Neuronal stem cell (in vitro differentiated cells): ENCODE results near the gene SOWAHA. TPM values are rescaled to one million over a fixed set of nuclear protein-coding genes. Genes with fewer than 3 reads are reported as not detected.

Experiments used
- DNase-seq: peaks from one replicate; pipeline ENCODE4 v3.0.0-alpha.2; 2013; ENCODE audit warnings: low spot score
- H2AFZ ChIP-seq: one replicate; pipeline ENCODE4 v1.6.1; 2013; ENCODE audit warnings: mild to moderate bottlenecking, low read length, inconsistent platforms
- H2AK5ac ChIP-seq: 2 replicates; pipeline ENCODE4 v1.6.1; 2013; ENCODE audit warnings: low read depth, mild to moderate bottlenecking, inconsistent platforms, low read length, moderate library complexity, mixed read lengths
- H2BK120ac ChIP-seq: 2 replicates; pipeline ENCODE4 v1.6.1; 2013; ENCODE audit warnings: low read depth, mild to moderate bottlenecking, inconsistent platforms, low read length, moderate library complexity, mixed read lengths
- H2BK12ac ChIP-seq: one replicate; pipeline ENCODE4 v1.6.1; 2013; ENCODE audit warnings: low read length, inconsistent platforms
- H2BK15ac ChIP-seq: 2 replicates; pipeline ENCODE4 v1.6.1; 2013; ENCODE audit warnings: mild to moderate bottlenecking, low read length, inconsistent platforms, mixed read lengths
- H2BK5ac ChIP-seq: one replicate; pipeline ENCODE4 v1.6.1; 2013; ENCODE audit warnings: inconsistent platforms, mild to moderate bottlenecking, low read length, moderate library complexity
- H3K14ac ChIP-seq: one replicate; pipeline ENCODE4 v1.6.1; 2013; ENCODE audit warnings: low read length, inconsistent platforms
- H3K18ac ChIP-seq: 2 replicates; pipeline ENCODE4 v1.6.1; 2013; ENCODE audit warnings: low read length, inconsistent platforms
- H3K23ac ChIP-seq: 2 replicates; pipeline ENCODE4 v1.6.1; 2013; ENCODE audit warnings: low read depth, mild to moderate bottlenecking, mixed read lengths, low read length, inconsistent platforms; ENCODE audit not compliant: poor library complexity
- H3K27ac ChIP-seq: replicated peaks from 3 replicates; pipeline ENCODE4 v1.5.1; 2013; ENCODE audit warnings: low read length, inconsistent platforms
- H3K27me3 ChIP-seq, 3 experiments: 2 replicates each; pipeline ENCODE4 v1.6.1; 2013; ENCODE audit warnings: low read length in 3 of 3, mild to moderate bottlenecking in 2 of 3, inconsistent platforms in 1 of 3, low read depth in 1 of 3, mixed read lengths in 1 of 3, moderate library complexity in 1 of 3; ENCODE audit not compliant: control insufficient read depth in 3 of 3, insufficient read depth in 3 of 3
- H3K36me3 ChIP-seq, 2 donors: replicated peaks in 1 of 2; 2 replicates each; pipeline ENCODE4 v1.6.1; 2013; ENCODE audit warnings: low read length in 2 of 2; ENCODE audit not compliant: control insufficient read depth in 2 of 2, insufficient read depth in 2 of 2
- H3K4ac ChIP-seq: 2 replicates; pipeline ENCODE4 v1.6.1; 2013; ENCODE audit warnings: inconsistent platforms, mild to moderate bottlenecking, low read length, moderate library complexity
- H3K4me1 ChIP-seq, 2 donors: 1 replicate in 1 of 2; 2 replicates in 1 of 2; pipeline ENCODE4 v1.6.1; 2013; ENCODE audit warnings: low read length in 2 of 2, low read depth in 1 of 2; ENCODE audit not compliant: control insufficient read depth in 2 of 2, insufficient read depth in 1 of 2
- H3K4me2 ChIP-seq: one replicate; pipeline ENCODE4 v1.6.1; 2013; ENCODE audit warnings: mild to moderate bottlenecking, low read length, inconsistent platforms; ENCODE audit not compliant: insufficient read depth, poor library complexity, severe bottlenecking
- H3K4me3 ChIP-seq, 2 donors: 2 replicates each; pipeline ENCODE4 v1.5.1; 2013; ENCODE audit warnings: low read length in 2 of 2, mild to moderate bottlenecking in 2 of 2, inconsistent platforms in 1 of 2, moderate library complexity in 1 of 2
- H3K79me1 ChIP-seq: one replicate; pipeline ENCODE4 v1.6.1; 2013; ENCODE audit warnings: low read depth, mild to moderate bottlenecking, inconsistent platforms, low read length, moderate library complexity
- H3K9ac ChIP-seq: one replicate; pipeline ENCODE4 v1.6.1; 2013; ENCODE audit warnings: mild to moderate bottlenecking, low read depth, low read length, inconsistent platforms; ENCODE audit not compliant: poor library complexity
- H3K9me3 ChIP-seq, 2 donors: replicated peaks in 1 of 2; 2 replicates each; pipeline versions ENCODE3 to v1.6.1; 2013; ENCODE audit warnings: low read length in 2 of 2, mild to moderate bottlenecking in 2 of 2, inconsistent platforms in 1 of 2, low read depth in 1 of 2, mixed read lengths in 1 of 2, moderate library complexity in 1 of 2; ENCODE audit not compliant: control insufficient read depth in 2 of 2, insufficient read depth in 1 of 2
- H4K8ac ChIP-seq: one replicate; pipeline ENCODE4 v1.6.1; 2013; ENCODE audit warnings: low read depth, mild to moderate bottlenecking, inconsistent platforms, low read length, moderate library complexity
- H4K91ac ChIP-seq: one replicate; pipeline ENCODE4 v1.6.1; 2013; ENCODE audit warnings: low read length, low read depth, mild to moderate bottlenecking, inconsistent platforms; ENCODE audit not compliant: poor library complexity
- WGBS, 2 donors: extraction: QIAGEN DNeasy Blood & Tissue Kit; methylation state at CpG; one replicate each; pipeline ENCODE4 v1.1.7; 2013; ENCODE audit warnings: missing lambda C conversion rate in 2 of 2, mixed read lengths in 1 of 2; ENCODE audit not compliant: insufficient read length in 2 of 2, insufficient replicate concordance in 1 of 2; ENCODE audit errors: extremely low coverage in 2 of 2; 5-methylcytosine and 5-hydroxymethylcytosine counted together
- polyA plus RNA-seq, 2 experiments: library from polyadenylated mRNA; stranded (reverse); fragments of 200-250 nt; gene quantifications; one replicate each; pipeline ENCODE4 v1.2.3, GENCODE V29; 2013

SOWAHA gene
- polyA plus RNA-seq (2013, experiment 1 of 2), result 0.03 TPM
- polyA plus RNA-seq (2013, experiment 2 of 2), result 0.01 TPM

DNA sequence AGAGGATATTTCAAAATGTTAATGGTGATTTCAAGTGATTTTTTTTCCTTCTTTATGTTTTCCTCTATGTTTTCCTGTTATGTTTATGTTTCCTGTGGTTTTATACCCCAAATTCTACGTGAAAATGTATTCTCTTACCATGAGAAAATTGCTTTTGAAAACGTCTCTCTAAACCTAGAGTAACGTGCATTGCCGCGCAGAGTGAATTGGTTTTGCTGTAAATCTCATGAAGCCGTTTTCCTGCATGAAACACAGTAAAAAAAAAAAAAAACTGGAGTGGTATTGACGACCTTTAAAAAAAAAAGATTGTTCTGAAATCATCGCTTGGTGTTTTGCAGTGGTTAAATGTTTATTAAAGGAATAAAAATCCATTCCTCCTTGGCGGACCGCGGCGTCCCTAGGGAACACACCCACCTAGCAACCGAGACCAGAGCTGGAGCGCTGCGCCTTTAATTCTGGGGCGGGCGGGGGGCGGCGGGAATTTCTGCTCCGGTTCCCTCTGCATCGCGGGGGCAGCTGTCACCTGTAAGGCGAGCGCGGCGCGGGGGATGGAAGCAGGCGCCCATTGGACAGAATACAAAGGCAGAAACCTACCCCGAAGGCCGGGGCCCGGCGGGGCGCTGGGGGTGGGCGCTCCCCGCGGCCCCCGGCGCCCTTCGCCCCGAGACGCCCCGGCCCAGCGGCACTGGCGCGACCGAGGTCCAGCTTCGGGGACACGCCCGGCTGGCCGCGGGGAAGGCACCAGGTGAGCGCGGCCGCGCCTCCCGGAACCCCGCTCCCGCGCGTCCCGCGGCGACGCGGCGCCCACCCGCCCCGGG is at the start of gene SOWAHA:
Gene SOWAHA (plus strand): TSS at position 522 of the 818 bp plus-strand sequence. CDS start 320 bp downstream, outside the sequence.
- no peak within 1 kb of the TSS for H3K27ac ChIP-seq
- H4K8ac ChIP-seq, result no peak within 1 kb of the TSS
- no peak within 1 kb of the TSS for H2BK12ac ChIP-seq
- peaks cover 6 to 8% of the 10 kb centered on the region in 2 donors for H3K9me3 ChIP-seq
- no peak within 1 kb of the TSS for H2BK15ac ChIP-seq
- no peak within 1 kb of the TSS for H2BK120ac ChIP-seq
- no peak within 1 kb of the TSS for H3K23ac ChIP-seq
- H3K79me1 ChIP-seq, result peaks cover 3% of the 10 kb centered on the region
- peak within 1 kb of the TSS; percentile 21 for H2AK5ac ChIP-seq
- no peak for DNase-seq
- H3K14ac ChIP-seq, result no peak within 1 kb of the TSS
- peak within 1 kb of the TSS in 1 of 2 donors; percentile 75 for H3K4me3 ChIP-seq
- H3K18ac ChIP-seq, result peak within 1 kb of the TSS; percentile 76
- H3K4ac ChIP-seq, result no peak within 1 kb of the TSS
- peaks cover 20 to 95% (median 42%) of the 10 kb centered on the region in 3 experiments for H3K27me3 ChIP-seq
- H3K4me2 ChIP-seq, result peak within 1 kb of the TSS; percentile 57
- H3K9ac ChIP-seq, result peak within 1 kb of the TSS; percentile 4
- H3K4me1 ChIP-seq, result peaks cover 0 to 2% of the 10 kb centered on the region in 2 donors
- no peak within 1 kb of the TSS for H4K91ac ChIP-seq
- peak within 1 kb of the TSS; percentile 89 for H2AFZ ChIP-seq
- no peak within 1 kb of the TSS for H2BK5ac ChIP-seq
- no CpG with 5 or more reads among the region's 68 CpGs for WGBS, 2 donors
- no peaks in the 10 kb centered on the region for H3K36me3 ChIP-seq

DNA sequence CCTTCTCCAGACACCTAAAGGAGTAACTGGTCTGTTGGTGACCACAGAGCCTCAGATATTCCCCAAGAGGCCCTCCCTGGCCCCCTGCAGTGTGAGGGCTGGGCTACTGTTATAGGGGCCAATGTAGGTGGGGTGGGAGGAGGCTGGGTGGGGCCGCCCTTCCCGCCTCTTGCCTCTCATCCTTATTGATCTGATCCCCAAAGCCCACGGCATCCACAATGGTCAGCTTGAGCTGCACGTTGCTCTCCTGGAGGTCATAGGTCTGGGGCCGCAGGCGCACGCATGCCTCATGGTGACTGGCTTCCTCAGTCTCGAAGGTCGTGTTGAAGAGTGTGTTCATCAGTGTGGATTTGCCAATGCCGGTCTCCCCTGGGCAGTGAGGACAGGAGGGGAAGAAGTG is 49.1 kb upstream of the SOWAHA start:
- H3K4me3 ChIP-seq, result no peak overlapping the region
- no peak overlapping the region for H2BK120ac ChIP-seq
- no peak overlapping the region for H2BK5ac ChIP-seq
- H2AK5ac ChIP-seq, result no peak overlapping the region
- H3K18ac ChIP-seq, result no peak overlapping the region
- no peaks in the 10 kb centered on the region for H3K9me3 ChIP-seq
- no peak overlapping the region for H3K23ac ChIP-seq
- H2BK15ac ChIP-seq, result no peak overlapping the region
- H3K79me1 ChIP-seq, result peaks cover 7% of the 10 kb centered on the region
- H3K4me2 ChIP-seq, result no peak overlapping the region
- no peak overlapping the region for H3K14ac ChIP-seq
- no peak overlapping the region for H3K4ac ChIP-seq
- no peak overlapping the region for H4K8ac ChIP-seq
- H3K27ac ChIP-seq, result no peak overlapping the region
- H3K4me1 ChIP-seq, result no peaks in the 10 kb centered on the region
- H3K36me3 ChIP-seq, result peaks cover 42 to 60% of the 10 kb centered on the region in 2 donors
- no peak for DNase-seq
- H4K91ac ChIP-seq, result no peak overlapping the region
- H3K9ac ChIP-seq, result no peak overlapping the region
- WGBS, 2 donors, result no CpG with 5 or more reads among the region's 10 CpGs
- no peak overlapping the region for H2BK12ac ChIP-seq
- no peak overlapping the region for H2AFZ ChIP-seq
- no peaks in the 10 kb centered on the region for H3K27me3 ChIP-seq

DNA sequence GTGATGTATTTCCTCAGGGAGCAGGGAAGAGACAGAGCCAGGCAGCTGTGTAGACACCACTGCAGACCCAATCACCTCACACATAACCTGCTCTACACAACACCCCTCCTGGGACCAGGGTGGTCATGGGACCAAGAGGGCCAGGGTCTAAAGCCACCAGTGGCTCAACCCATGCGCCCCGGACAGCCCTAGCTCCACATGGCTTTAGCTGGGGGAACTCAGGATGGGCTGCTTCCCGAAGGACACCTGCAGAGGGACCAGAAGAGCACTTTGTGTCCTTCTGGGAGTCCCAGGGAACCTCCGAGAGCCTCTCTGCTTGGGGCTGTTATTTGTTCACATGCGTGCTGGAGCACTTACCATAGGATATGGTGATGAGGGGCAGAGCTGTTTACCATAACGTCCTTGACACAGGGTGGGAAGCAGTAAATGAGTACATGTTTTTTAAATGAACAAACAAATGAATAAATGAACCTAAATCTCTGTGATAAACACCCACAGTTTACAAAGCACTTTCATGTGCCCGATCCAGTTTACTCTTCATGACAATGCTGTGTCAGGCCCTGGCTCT is 48.3 kb upstream of the SOWAHA start:
- Histone ChIP-seq H4K8ac (no peak overlapping the region), H3K4ac (no peak overlapping the region), H3K4me1 (no peaks in the 10 kb centered on the region), H3K14ac (peak overlapping the region; percentile 40), H2AFZ (no peak overlapping the region), H2BK15ac (no peak overlapping the region), H3K18ac (no peak overlapping the region), H2AK5ac (no peak overlapping the region), H3K23ac (no peak overlapping the region), H3K27ac (no peak overlapping the region), H2BK5ac (no peak overlapping the region), H4K91ac (no peak overlapping the region), H3K9ac (no peak overlapping the region), H3K27me3 (no peaks in the 10 kb centered on the region), H3K36me3 (peaks cover 37 to 53% of the 10 kb centered on the region in 2 donors), H2BK120ac (no peak overlapping the region), H3K79me1 (peaks cover 7% of the 10 kb centered on the region), H3K9me3 (no peaks in the 10 kb centered on the region), H3K4me3 (no peak overlapping the region), H2BK12ac (no peak overlapping the region), H3K4me2 (no peak overlapping the region)
- no peak for DNase-seq
- no CpG with 5 or more reads among the region's 7 CpGs for WGBS, 2 donors

DNA sequence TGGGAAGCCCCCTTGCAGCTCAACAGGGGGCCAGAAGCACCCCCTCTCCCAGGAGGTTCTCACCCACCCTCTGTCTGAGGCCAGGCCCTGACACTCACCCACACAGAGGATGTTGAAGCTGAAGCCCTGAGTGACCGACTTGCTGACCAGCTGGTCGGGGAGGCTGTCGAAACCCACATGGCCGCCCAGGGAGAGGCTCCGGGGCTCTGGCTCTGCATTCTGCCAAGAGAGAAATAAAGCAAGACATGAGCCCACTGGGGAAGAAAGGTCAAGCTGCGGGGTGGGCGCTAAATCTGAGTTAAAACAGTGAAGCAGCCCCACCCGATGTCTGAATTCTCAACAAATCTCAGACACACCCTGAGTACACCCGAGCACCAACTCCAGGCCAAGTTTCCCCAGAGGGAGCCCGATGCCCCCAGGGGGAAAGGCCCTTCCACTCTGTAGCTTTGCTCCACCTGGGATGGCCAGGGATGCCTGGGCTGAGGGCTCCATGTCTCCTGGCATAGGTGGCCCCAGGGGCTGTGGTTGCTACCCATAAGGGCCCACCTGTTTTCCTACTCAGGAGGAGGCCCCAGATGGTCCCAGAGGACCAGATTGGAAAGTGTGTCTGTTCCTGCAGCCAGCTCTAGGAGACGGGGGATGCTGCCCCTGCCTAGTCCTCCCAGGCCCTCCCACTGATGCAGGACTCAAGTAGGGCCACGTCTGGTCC is 47.6 kb upstream of the SOWAHA start:
- no peak overlapping the region for H3K27ac ChIP-seq
- peaks cover 8% of the 10 kb centered on the region for H3K79me1 ChIP-seq
- peaks cover 32 to 46% of the 10 kb centered on the region in 2 donors for H3K36me3 ChIP-seq
- no peak overlapping the region for H4K91ac ChIP-seq
- H3K4me2 ChIP-seq, result no peak overlapping the region
- H4K8ac ChIP-seq, result no peak overlapping the region
- DNase-seq, result no peak
- no peak overlapping the region for H2AFZ ChIP-seq
- H3K9me3 ChIP-seq, result no peaks in the 10 kb centered on the region
- no peak overlapping the region for H3K14ac ChIP-seq
- H2BK5ac ChIP-seq, result no peak overlapping the region
- no peak overlapping the region for H3K4ac ChIP-seq
- no peak overlapping the region for H2BK15ac ChIP-seq
- peak overlapping the region; percentile 13 for H3K18ac ChIP-seq
- H3K4me3 ChIP-seq, result no peak overlapping the region
- no peaks in the 10 kb centered on the region for H3K4me1 ChIP-seq
- H3K27me3 ChIP-seq, result no peaks in the 10 kb centered on the region
- H2BK120ac ChIP-seq, result no peak overlapping the region
- no peak overlapping the region for H2AK5ac ChIP-seq
- no peak overlapping the region for H3K23ac ChIP-seq
- no peak overlapping the region for H3K9ac ChIP-seq
- no CpG with 5 or more reads among the region's 12 CpGs for WGBS, 2 donors
- no peak overlapping the region for H2BK12ac ChIP-seq
